C1 segment of cervical spinal cord (tissue), 14 donors: Measurements from ENCODE around the gene TIGD2.
"Not testable (repeated sequence)": the region's sequence is repeated elsewhere in the genome, so short reads cannot be mapped to it uniquely, and the experiment has no call there.

Experiments
- DNase-seq, 14 donors: peaks; one replicate each; lab custom pipeline; 2025; lab: John Stamatoyannopoulos, UW

The TIGD2 gene

DNA sequence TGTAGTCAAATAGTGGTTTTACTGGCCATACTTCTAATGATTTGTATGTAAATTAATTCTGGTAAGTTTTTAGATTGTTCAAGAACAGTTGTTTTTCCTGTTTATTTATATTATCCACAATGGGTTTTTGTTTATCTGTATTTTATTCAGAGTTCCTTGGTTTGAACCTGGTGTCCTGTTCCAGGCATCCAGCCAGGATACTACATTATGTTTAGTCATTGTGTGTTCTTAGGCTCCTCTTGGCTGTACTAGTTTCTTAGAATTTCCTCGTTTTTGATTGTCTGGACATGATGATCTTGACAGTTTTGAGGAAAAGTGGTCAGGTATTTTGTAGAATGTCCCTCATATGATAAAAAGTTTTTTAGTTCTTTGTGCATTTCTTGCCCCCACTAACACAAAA, 7.8 kb downstream of the TIGD2 start:
- DNase-seq: no peak

DNA sequence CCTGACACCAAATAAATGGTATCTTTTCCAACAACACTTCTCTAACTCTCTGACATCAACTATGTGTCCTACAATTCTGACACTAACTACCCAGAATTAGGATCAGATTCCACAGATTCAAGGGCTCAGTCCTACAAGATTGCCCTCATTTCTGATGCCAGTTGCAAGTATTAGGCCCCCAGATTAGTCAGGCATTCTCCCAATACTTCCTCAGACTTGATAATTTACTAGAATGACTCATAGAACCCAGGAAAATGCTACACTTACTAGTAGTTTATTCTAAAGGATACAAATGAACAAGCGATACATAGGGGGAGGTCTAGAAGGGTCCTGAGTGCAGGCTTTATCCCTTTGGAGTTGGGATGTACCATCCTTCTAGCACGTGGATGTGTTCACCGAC, 8.5 kb downstream of the TIGD2 start:
- no peak for DNase-seq

DNA sequence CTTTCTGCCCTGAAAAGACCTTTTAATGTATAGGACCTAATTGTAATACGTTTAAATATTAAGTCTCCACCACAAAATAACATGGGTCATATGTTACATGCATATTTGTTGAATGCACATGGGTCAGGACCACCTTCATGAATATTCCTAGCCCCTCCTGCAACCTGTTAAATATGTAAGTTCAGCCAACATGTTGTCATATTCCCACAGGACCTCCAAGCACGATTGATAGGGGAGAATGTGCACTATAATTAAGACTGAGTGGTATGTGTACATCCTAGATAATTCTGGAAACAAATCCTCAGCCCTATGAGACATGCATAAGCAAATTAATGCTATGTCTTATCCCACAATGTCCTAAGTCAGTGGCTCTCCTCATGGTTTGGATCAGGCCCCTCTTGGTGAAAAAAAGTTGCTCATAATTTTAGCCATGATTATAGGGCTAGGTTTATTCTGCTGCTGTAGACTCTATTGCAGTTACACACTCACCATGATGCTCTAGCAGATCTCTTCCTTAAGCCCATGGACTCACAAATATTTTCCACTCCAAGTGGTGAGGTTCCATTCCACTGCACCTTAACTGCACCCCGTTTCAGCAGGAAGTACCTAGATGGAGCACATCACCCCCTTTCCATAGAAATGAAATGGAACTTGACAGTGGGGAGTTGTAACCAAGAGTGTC, 10.2 kb downstream of the TIGD2 start:
- DNase-seq: no peak

DNA sequence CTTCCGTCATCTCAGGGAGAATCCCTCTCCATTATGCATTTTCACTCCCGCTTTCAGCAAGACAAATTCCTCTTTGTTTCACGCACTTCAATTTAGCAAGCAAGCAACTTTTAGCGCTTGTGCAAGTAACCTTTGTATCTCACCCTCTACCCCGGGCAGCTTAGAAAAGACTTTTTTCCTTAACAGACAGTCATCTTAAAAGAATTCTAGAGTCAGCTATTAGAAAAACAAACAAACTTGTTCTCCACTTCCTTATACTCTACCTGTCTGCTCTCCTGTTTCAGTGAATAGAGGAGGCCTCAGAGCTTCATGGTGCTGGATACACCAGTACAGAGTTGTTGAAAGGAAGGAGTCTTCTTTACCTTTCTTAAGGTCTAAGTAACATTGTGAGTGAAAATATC, 12.1 kb downstream of the TIGD2 start:
- no peak for DNase-seq

DNA sequence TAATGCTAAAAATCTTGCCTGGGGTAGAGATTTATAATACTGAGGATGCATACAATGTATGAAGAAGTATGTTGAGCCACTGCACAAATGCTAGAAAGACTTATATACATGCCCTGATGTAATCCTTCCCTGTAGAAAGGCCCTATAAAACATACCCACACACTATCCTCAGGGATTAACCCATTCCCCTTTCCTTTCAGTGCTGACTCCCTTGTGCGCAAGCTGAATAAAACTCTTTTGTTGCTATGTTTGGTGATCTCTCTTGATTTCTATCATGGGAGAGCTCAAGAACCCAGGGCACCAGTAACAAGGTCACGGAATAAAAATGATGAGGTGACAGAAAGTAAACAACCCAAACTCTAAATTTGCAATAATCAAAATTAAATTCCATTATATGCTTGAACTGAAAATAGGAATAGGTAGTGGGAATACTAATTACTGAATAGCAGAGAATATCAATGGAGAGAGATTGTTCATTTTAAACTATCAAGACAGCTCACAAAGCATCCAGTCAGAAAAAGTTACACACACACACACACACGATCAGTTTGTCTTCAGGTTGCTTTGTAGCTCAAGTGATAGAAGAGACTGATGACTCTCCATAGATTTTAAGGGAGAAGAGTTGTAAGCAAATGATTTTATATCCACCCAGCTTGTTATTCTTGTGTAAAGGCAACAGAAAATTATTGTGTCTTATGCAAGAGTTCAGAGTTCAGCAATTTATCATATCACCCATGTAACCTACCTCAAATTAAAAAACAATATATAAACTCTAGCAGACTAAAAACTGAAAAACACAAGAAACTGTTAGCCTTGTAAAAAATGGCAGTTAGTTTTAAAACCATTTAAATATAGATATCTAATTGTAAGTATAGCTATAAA, 14.8 kb downstream of the TIGD2 start:
- no peak for DNase-seq

DNA sequence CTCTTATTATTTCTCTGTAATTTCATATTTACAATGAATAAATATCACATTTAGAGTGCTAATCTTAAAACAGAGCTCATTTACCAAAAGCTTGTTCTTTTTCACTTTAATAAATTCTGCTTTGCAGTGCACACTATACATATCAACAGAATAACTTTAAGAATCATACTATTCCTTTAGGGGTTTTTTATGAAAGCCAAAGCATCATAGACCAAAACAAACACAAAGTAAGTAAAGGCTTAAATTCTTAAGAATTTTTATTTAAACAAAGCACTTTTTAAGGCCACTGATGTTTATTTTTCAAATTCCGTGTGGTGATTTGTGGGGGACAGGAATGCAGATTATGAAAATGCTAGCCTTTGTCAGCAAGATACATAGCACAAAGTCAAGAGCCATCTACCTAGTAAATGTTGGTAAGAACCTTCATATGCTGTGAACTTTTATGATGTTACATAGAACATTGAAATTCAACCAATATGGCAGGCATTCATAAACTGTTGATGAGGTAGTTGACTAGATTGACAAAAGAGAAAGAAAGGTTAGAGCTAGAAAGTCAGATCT, 17.8 kb downstream of the TIGD2 start:
- DNase-seq: no peak

DNA sequence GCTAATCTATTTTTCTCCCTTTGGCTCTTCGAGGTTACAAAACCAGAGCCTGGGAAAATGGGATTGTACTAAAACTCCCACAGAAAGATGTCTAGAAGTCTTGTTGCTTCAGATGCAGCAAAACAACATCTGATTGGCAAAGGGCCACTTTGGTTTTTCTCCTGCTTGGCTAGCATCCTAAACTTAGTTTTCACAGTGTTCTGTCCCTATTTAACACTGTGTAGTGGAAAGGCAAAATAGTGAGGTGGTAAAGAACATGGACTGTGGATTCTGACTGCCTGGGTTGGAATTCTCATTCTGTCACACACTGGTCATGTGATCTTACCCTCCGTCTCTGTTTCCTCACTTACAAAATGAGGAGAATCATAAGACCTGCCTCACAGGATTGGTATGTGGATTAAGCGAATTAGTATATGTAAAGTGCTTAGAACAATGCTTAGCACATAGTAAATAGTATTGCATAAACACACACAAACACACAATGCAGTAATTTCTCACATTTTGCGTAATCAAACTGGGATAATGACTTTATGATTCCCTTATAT, 23.5 kb downstream of the TIGD2 start:
- peak in 1 of 14 donors; percentile 2 for DNase-seq

DNA sequence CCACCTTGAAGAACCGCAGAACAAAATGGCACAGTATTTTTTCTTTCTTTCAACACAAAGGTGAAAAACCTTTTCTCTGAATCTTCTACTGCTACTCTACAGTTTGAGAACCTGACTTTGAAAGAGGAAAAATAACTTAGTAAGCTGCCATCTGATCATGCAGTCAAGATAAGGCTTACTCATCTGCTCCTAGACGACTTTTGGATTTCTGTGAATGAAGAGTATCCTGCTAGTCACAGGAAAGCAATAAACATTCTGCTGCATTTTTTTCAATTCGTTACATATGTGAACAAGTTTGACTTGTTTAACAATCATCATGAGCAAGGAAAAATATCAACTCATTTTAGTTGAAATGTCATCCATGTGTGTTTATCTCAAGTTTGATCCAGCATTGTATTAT, 25.2 kb downstream of the TIGD2 start:
- DNase-seq: no peak

DNA sequence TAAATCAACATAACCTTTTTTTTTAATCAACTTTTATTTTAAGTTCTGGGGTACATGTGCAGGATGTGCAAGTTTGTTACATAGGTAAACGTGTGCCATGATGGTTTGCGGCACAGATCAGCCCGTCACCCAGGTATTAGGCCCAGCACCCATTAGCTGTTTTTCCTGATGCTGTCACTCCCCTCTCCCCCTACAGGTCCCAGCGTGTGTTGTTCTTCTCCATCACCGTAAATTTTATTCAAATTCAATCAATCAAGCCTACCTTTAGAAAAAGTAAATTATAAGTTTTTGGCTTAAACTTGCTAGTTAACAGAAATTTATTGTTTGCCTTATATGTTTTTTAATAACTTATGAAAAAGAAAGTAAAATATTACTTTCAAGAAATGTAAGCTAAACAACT, 25.9 kb downstream of the TIGD2 start:
- DNase-seq: no peak

DNA sequence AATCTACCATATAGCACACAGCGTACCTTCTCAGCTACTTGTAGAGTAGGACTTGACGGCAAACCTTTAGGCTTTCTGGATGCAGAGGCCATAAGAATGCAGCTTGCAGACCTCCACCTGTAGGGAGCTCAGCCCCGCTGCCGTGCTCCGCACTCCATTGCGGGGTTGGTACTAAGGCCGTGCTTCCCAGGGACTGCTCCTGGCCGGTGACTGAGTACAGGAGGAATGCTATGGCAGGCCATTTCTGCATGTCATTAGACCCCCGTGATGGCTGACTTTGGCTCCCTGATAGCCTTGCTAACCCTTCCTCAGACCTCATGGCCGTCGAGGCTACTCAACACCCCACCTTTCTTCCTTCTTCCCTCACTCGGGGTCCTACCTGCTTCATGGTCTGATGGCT, 26.4 kb downstream of the TIGD2 start:
- no peak for DNase-seq

DNA sequence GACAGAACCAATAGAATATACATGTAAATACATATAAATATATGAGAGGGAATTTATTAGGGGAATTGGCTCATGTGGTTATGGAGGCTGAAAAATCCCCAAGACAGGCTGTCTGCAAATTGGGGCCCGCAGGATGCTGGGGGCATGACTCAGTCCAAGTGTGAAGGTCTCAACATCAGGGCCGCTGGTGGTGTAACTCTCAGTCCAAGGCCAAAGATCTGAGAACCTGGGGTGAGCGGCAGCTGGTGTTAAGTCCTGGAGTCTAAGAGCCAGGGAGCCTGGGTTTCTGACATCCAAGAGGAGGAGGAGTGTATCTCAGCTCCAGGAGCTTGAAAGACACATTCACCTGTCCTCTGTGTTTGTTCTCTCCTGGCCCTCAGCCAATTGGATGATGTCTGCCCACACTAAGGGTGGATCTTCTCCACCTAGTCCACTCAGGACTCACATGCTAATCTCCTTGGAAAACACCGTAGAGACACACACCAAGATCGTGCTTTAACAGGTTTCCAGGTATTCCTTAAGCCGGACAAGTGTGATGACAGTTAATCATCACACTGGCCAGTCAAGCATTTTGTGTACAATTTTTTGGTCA, 28.9 kb downstream of the TIGD2 start:
- DNase-seq: no peak

DNA sequence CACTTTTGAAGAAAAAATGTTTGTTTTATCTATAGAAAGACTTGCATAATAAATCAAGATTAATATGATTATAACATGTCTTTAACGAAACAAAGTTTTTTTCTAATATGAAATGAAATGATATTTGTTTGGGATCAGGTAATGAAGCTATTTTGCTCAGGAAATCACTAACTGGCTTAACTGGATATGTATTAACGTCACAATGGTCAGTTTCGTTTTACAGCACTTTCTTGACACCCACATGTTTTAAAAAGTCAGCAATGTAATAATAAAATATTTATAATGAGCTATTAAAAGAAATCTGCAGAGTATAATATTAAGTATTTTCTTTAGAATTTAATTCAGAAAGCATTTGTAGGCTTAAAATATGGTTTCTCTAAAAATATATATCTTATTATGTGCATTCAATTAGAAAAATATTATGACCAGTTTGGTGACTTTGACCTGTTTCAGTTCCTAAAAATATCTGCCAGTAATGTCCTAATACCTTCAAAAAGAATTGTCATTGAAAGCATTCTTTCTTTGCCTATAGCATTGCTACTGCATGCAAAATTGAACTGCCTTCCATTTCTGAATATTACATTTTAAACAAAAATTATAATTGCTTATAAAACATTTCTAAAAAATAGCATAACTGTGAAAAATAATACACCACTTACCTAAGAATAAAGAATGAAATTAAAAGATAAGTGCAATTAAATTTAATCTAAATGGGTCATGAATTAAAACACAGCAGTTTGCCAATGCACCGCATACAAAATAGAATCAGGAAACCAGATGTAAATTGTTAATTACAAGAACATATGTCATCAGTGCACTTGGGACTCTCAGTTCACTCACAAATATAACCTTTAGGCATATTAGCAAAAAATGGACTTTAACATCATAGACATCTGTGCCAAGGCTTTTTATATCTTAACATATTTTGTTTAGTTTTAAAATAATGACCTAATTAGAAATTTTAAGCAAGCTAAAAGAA, 31.6 kb downstream of the TIGD2 start:
- DNase-seq: no peak

DNA sequence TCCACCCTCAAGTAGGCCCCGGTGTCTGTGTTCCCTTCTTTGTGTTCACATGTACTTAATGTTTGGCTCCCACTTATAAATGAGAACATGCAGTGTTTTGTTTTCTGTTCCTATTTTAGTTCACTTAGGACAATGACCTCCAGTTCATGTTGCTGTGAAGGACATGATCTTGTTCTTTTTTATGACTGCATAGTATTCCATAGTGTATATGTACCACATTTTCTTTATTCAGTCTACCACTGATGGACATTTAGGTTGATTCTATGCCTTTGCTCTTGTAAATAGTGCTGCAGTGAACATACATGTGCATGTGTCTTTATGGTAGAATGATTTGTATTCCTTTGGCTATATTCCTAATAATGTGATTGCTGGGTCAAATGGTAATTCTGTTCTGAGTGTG, 33.3 kb downstream of the TIGD2 start:
- DNase-seq: not testable (repeated sequence)

DNA sequence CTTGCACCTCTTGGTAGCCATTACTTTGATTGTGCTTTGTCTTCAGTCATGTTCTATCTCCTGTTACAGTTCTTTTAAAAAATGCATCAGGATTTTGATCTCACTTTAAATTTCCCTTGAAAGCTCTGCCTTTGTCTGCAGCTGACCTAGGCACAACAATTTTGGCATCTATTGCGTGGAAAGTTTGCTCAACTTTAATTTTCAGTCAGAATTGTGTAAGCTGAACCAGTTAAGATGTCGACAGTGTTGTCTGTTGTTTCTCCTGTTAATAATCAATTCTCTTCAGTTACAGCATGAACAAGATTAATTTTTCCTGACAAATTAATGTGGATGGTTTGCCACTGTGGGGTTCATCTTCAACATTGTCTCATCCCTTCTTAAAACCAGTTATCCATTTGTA, 34.9 kb downstream of the TIGD2 start:
- DNase-seq: no peak

DNA sequence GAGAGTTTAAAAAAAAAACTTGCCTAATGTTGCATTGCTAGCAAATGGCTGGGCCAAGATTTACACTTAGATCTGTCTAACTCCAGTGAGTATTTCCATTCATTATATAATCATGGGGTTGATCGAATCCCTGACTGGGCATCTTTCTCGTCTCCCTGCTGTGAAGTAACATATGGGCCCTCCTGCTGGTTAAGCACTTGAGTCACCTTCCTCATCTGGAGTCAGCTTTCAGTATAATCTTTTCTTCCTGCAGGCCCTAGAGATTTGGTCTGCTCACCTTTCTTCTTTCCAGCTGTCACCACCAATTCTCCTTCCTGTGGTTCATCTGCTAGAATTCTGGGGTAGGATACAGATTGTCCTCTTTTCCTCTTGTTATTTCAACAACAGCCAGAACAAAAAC, 41.6 kb downstream of the TIGD2 start:
- no peak for DNase-seq

DNA sequence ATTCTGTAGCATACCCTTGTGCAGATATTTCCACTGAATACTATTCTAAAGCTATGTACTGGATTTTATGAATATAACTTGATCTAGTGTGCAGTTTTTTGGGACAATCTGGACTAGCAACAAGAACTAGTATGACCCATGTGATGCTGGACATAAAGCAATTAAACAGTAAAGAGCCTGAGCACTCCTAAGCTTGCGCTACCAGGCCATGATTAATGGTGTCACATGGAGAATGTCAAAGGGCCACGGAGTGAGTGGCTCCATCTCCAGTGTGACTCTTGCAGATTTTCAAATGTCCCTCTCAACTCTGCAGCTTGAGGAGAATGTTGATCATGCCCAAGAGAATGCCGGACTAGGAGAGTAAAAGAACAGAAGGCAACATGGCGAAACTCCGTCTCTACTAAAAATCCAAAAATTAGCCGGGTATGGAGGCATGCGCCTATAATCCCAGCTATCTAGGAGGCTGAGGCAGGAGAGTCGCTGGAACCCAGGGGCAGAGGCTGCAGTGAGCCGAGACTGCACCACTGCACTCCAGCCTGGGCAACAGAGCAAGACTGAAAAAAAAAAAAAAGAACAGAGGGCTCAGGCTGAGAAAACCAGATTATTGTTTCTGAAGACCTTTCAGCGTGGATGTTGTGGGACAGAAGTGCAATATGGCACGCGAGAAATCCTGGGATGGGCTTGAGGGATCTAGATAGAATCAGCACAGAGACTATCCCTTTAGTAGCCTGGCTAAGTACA, 45.0 kb downstream of the TIGD2 start:
- DNase-seq: no peak

DNA sequence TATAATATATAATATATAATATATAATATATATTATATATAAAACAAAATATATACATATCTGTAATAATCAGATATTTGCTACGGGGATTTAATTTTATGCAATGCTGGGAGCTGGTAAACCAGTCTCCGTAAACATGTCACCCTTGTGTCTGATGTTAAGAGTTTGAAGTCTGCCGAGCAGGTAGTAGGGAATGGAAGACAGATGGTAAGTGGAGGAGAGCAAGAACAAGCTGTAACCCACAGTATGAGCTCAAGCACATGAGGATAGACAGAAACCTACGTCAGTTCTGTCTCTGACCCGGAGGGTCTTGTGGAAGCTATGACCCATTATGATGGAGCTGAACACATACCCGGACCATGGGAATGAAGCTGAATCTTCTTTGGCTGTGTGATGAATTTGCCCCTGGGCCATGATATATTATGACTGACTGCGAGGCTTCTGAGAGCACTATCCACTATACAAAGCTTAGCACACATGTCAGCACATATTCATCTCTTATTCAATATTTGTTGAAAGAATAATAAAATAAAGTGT, 46.2 kb downstream of the TIGD2 start:
- DNase-seq: no peak

DNA sequence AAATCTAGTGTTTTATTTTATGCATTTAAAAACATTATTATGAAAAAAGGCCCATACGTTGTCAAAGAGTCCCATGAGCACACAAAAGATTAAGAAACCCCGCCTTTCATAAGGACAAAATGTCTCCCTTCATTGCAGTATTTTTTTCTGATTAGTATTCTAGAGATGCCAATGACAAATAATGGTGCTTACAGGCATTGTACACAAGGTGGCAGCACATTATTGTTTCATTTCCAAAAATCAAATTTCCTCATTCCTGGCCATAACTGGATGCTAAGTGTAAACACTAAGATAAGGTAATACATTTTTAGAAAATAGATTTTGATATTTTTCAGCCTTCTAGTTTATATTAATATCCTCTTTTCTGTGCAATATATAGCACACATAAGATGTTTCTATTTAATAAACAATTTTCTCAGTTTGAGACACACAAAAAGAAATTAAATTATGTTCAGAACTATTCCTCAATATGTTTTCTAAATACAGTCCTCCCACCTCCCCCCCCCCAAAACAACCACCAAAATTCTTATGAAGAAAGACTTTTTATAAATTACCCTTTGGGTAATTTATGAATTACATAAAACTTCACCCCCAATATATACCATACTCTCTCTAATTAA, 47.7 kb downstream of the TIGD2 start:
- peak in 1 of 14 donors; percentile 67 for DNase-seq

DNA sequence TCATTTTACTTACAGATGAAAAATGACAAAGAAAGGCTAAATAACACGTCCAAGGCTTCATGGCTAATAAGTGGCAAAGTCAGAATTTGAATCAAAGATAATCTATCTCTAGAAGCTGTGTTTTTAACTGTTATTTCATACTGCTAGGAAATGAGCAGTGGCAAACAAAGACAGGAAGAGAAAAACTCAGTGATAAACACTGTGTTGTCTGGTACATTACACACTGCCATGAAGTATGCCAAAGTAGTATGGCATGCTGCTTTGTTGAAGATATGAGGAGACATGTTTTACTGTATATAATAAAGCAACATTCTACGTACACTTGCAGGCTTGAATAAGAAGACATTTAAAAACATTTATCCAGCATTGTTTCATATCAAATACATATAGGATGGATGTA, 49.5 kb downstream of the TIGD2 start:
- DNase-seq: no peak

DNA sequence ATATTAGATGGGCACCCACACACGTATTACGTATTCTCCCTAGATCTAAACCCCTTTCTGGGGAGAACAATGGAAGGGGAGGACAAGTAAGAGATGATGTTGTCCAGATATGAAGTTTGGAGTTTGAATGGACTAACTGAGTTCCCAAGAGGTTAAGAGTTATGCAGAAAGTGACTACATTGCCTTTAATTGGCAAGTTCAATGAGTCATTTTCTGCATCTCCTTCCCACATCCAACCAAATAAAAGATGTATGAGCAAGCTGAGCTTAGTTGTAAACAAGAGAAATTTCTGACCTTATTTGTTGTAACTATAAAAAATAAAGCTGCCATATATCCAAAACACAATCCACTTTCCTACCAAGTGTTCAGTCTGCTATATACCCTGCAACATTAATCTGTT, 50.5 kb downstream of the TIGD2 start:
- DNase-seq: no peak
